ENCODE results near the gene USP53. TPM values are rescaled to one million over a fixed set of nuclear protein-coding genes. Genes with fewer than 3 reads are reported as not detected.
"Not testable (repeated sequence)": the region's sequence is repeated elsewhere in the genome, so short reads cannot be mapped to it uniquely, and the experiment has no call there.

Gene USP53
- total RNA-seq: 10 to 100 TPM; 13.3 to 15.1 TPM

DNA sequence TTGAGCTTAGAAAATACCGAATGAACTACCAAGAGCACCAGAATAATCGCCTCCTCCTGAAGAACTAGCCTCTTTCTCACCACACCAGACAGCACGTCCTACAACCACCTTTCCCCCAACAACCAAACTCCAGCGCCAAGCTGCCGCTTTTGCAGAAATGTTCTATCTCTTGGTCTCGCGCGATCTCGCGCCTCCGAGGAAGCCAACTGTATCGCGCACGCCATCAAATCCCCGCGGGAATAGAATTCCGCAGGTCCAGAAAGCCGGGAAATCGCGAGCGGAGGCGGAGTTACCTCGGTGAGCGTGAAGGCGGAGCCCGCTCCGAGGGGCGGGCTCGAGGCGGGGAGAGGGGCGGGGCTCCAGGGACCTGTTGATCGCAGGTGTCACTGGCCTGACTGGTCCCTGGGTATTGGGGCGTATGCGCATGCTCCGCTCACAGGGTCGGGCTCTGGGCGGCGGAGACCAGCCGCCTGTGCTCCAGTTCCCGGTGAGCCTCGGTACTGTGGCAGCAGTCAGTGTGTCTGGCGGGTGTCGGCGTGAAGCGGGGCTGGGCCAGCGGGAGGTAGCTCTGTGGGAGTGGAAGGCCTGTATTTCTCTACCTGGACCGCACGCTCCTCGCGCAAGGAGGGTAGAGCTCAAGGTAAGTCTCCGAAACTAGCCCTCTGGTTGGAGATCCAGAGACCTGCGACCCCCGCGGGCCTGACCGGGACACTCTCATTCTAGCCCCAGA is at the start of gene USP53:
TSS of gene USP53 (plus strand) at position 480 of the 730 bp plus-strand sequence. CDS start 27,047 bp downstream, outside the sequence.
- peak; percentile 96 for ATAC-seq (ENCODE audit: low read depth)
- peaks cover 3% of the 10 kb centered on the region for H3K27me3 Mint-ChIP-seq
- H3K36me3 Mint-ChIP-seq: peaks cover 2% of the 10 kb centered on the region
- POLR2A ChIA-PET: interaction anchor here (0.7 to 3.0 kb wide), 6 partner anchors 18 to 242 kb away, joined by 3 to 39 read pairs (median 4); a partner anchor contains a TSS
- H3K4me3 Mint-ChIP-seq: peak within 1 kb of the TSS; percentile 89
- H3K27ac Mint-ChIP-seq: peak within 1 kb of the TSS; percentile 95
- H3K9me3 Mint-ChIP-seq: no peaks in the 10 kb centered on the region
- peaks cover 25% of the 10 kb centered on the region for H3K4me1 Mint-ChIP-seq
- peak; percentile 95 for DNase-seq

DNA sequence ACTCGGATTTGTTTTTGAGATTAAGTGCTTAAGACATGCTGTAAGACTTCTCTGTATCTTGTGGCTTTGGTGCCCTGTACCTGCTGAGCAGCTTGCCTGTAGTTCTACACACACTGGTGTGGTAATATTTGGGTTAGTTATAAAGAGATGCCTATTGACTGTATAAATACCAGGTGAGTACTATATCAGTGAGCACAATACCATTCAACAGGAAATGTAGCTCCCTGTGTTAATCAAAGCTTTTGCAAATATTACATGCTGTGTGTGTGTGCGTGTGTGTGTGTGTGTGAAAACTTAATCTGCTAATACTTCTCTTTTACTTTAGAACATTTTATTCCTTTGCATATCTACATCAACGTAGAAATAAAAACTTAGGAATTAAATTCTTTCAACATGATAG is 46.7 kb upstream of the USP53 start:
- no peaks in the 10 kb centered on the region for H3K9me3 Mint-ChIP-seq
- no peaks in the 10 kb centered on the region for H3K27me3 Mint-ChIP-seq
- H3K36me3 Mint-ChIP-seq: no peaks in the 10 kb centered on the region
- H3K4me3 Mint-ChIP-seq: no peak overlapping the region
- no peak for ATAC-seq (ENCODE audit: low read depth)
- POLR2A ChIA-PET: no interaction called here
- H3K4me1 Mint-ChIP-seq: no peaks in the 10 kb centered on the region
- H3K27ac Mint-ChIP-seq: no peak overlapping the region
- no peak for DNase-seq

DNA sequence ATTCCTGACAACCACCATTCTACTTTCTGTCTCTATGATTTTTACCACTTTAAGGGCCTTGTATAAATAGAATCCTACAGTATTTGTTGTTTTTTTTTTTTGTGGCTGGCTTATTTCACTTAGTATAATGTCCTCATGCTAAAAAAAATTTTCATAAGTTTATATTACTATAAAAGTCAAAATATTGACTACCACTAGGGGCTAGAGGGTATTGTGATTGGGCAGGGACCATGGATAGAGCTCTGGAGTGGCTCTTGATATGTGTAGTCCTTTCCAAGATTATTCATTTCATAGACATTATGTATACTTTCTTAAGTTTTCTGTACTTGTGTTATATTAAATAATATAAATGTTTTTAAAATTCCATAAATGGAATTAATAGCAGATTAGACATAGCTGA is 42.3 kb upstream of the USP53 start:
- DNase-seq: no peak
- Mint-ChIP-seq H3K36me3 (no peaks in the 10 kb centered on the region), H3K4me3 (no peak overlapping the region), H3K27ac (no peak overlapping the region), H3K27me3 (no peaks in the 10 kb centered on the region), H3K9me3 (no peaks in the 10 kb centered on the region), H3K4me1 (no peaks in the 10 kb centered on the region)
- POLR2A ChIA-PET: no interaction called here
- ATAC-seq (ENCODE audit: low read depth): no peak

DNA sequence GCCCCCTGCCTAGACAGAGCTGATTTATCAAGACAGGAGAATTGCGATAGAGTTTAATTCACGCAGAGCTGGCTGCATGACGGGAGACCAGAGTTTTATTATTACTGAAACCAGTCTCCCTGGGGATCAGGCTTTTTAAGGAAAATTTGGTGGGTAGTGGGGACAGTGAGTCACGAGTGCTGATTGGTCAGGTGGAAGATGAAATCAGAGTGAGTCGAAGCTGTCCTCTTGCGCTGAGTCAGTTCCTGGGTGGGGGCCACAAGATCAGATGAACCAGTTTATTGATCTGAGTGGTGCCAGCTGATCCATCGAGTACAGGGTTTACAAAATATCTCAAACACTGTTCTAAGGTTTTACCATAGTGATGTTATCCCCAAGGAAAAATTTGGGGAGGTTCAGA is 40.3 kb upstream of the USP53 start:
- no peak for DNase-seq
- Mint-ChIP-seq H3K4me3 (no peak overlapping the region), H3K36me3 (no peaks in the 10 kb centered on the region), H3K27ac (no peak overlapping the region), H3K9me3 (no peaks in the 10 kb centered on the region), H3K27me3 (no peaks in the 10 kb centered on the region), H3K4me1 (no peaks in the 10 kb centered on the region)
- POLR2A ChIA-PET: no interaction called here
- no peak for ATAC-seq (ENCODE audit: low read depth)

DNA sequence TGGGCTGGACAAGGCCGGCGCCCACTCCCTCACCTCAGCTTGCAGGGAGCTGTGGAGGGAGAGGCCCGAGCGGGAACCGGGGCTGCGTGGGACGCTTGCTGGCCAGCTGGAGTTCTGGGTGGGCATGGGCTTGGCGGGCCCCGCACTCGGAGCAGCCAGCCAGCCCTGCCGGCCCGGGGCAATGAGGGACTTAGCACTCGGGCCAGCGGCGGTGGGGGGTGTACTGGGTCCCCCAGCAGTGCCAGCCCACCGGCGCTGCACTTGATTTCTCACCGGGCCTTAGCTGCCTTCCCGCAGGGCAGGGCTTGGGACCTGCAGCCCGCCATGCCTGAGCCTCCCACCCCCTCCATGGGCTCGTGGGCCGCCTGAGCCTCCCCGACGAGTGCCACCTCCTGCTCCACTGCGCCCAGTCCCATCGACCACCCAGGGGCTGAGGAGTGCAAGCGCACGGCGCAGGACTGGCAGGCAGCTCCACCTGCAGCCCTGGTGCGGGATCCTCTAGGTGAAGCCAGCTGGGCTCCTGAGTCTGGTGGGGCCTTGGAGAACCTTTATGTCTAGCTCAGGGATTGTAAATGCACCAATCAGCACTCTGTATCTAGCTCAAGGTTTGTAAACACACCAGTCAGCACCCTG is 38.7 kb upstream of the USP53 start:
- ATAC-seq (ENCODE audit: low read depth); H3K4me3 Mint-ChIP-seq; DNase-seq; H3K27me3 Mint-ChIP-seq; POLR2A ChIA-PET; H3K9me3 Mint-ChIP-seq; H3K36me3 Mint-ChIP-seq; H3K4me1 Mint-ChIP-seq; H3K27ac Mint-ChIP-seq: not testable (repeated sequence)

DNA sequence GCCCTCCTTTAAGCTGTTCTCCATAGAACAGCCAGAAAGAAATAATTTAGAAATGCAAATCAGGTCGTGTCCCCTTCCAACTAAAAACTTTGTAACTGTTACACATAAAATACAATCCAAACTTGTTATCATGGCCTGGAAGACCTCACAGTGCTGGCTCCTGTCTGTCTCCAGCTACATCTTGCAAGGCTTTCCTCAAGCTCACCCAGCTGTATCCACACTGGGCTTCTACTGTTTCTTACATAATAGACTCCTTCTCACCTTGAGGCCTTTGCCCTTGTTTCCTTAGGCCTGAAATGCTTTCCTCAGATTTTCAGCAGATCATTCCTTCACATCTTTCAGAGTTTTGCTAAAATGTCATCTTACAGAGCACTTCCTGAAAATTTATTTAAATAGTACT is 33.5 kb upstream of the USP53 start:
- H3K4me3 Mint-ChIP-seq: no peak overlapping the region
- H3K9me3 Mint-ChIP-seq: no peaks in the 10 kb centered on the region
- H3K27me3 Mint-ChIP-seq: no peaks in the 10 kb centered on the region
- H3K27ac Mint-ChIP-seq: no peak overlapping the region
- H3K36me3 Mint-ChIP-seq: no peaks in the 10 kb centered on the region
- H3K4me1 Mint-ChIP-seq: no peaks in the 10 kb centered on the region
- POLR2A ChIA-PET: no interaction called here
- DNase-seq: no peak
- no peak for ATAC-seq (ENCODE audit: low read depth)

DNA sequence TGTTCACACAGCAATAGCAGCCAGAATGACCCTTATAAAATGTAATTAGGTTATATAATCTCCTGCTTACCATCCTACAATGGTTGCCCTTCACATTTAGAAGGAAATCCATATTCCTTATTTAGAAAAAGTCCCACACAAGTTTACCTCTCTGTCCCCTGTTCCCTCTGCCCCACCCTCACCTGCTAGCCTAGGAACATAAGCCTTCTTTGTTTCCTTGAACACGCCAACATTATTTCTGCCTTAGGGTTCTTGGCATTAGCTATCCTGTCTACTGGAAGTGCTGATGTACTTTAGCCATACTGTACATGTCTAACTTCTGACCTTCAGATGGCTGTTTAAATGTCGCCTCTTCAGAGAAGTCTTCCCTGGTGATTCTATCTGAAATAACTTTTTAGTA is 28.4 kb upstream of the USP53 start:
- DNase-seq: no peak
- H3K27me3 Mint-ChIP-seq: no peaks in the 10 kb centered on the region
- H3K4me1 Mint-ChIP-seq: no peaks in the 10 kb centered on the region
- H3K9me3 Mint-ChIP-seq: no peaks in the 10 kb centered on the region
- H3K27ac Mint-ChIP-seq: no peak overlapping the region
- no peak overlapping the region for H3K4me3 Mint-ChIP-seq
- H3K36me3 Mint-ChIP-seq: no peaks in the 10 kb centered on the region
- POLR2A ChIA-PET: no interaction called here
- no peak for ATAC-seq (ENCODE audit: low read depth)

DNA sequence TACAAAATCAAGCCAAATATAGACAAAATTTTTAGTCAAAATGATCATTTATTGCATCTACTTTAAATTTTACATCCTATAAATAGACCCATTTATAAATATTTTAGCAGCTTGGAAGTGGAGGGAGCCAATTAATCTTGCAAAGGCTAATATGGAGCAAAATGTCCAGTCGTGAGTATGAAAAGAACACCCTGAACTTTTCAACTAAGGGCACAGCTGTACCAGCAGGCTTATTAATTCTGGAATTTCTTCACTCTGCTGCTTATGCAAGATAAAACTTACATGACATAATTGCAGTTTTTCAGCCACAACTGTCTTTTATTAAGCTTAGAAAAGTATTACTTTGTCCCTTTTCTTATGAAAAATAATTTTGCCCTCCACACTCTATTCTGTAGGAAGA is 22.9 kb upstream of the USP53 start:
- POLR2A ChIA-PET: no interaction called here
- DNase-seq (no peak), ATAC-seq (ENCODE audit: low read depth) (no peak)
- Mint-ChIP-seq H3K27ac (no peak overlapping the region), H3K36me3 (no peaks in the 10 kb centered on the region), H3K27me3 (peaks cover 3% of the 10 kb centered on the region), H3K4me1 (peaks cover 3% of the 10 kb centered on the region), H3K4me3 (no peak overlapping the region), H3K9me3 (no peaks in the 10 kb centered on the region)

DNA sequence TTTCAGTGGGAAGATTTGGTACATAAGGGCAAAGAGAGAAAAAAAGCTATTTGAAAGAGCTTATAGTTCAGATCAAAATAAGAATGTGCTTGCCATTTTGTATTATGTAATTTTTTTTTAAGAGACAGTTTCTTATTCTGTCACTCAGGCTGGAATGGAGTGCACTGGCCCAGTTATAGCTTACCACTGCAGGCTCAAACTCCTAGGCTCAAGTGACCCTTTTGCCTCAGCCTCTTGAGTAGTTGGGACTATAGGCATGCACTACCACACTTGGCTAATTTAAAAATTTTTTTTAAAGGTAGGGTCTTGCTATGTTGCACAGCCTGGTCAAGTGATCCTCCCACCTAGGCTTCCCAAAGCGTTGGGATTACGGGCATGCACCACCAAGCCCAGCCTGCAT is 22.2 kb upstream of the USP53 start:
- Mint-ChIP-seq H3K27me3 (peaks cover 3% of the 10 kb centered on the region), H3K4me1 (peaks cover 3% of the 10 kb centered on the region), H3K27ac (no peak overlapping the region), H3K9me3 (no peaks in the 10 kb centered on the region), H3K4me3 (no peak overlapping the region), H3K36me3 (no peaks in the 10 kb centered on the region)
- ATAC-seq (ENCODE audit: low read depth) (no peak), DNase-seq (no peak)
- POLR2A ChIA-PET: no interaction called here

DNA sequence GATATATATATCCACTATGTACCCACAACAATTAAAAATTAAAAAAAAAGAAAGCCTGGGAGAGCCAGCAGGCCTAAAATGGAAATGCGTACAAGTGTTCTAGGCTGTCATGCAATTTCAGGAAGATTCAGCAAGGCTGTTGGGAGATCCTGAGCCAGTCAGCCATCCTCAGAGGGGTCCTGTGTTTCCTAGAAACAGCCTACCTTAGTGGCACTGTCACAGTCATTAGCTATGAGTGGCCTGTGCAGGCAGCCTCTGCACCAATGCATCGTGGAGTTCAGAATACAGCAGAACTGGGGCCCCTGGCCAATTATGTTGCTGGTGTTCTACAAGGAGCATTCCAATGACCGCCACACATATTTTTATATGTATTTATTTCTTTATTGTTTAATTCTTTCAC is 21.0 kb upstream of the USP53 start:
- H3K4me1 Mint-ChIP-seq: peaks cover 3% of the 10 kb centered on the region
- H3K27me3 Mint-ChIP-seq: peaks cover 3% of the 10 kb centered on the region
- DNase-seq (no peak), ATAC-seq (ENCODE audit: low read depth) (no peak)
- no peaks in the 10 kb centered on the region for H3K9me3 Mint-ChIP-seq
- H3K4me3 Mint-ChIP-seq: no peak overlapping the region
- H3K27ac Mint-ChIP-seq: no peak overlapping the region
- no peaks in the 10 kb centered on the region for H3K36me3 Mint-ChIP-seq
- POLR2A ChIA-PET: no interaction called here

DNA sequence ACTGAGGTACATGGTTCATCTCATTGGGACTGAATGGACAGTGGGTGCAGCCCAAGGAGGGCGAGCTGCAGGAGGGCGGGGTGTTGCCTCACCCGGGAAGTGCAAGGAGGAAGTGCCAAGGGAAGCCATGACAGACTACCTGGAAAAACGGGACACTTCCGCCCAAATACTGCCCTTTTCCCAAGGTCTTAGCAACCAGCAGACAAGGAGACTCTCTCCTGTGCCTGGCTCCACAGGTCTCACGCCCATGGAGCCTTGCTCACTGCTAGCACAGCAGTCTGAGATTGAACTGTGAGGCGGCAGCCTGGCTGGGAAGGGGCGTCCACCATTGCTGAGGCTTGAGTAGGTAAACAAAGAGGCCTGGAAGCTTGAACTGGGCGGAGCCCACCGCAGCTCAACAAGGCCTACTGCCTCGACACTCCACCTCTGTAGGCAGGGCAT is 14.7 kb upstream of the USP53 start:
- POLR2A ChIA-PET: no interaction called here
- ATAC-seq (ENCODE audit: low read depth) (no peak), DNase-seq (no peak)
- Mint-ChIP-seq H3K4me1 (no peaks in the 10 kb centered on the region), H3K27me3 (no peaks in the 10 kb centered on the region), H3K4me3 (no peak overlapping the region), H3K9me3 (peaks cover 10% of the 10 kb centered on the region), H3K36me3 (no peaks in the 10 kb centered on the region), H3K27ac (no peak overlapping the region)

DNA sequence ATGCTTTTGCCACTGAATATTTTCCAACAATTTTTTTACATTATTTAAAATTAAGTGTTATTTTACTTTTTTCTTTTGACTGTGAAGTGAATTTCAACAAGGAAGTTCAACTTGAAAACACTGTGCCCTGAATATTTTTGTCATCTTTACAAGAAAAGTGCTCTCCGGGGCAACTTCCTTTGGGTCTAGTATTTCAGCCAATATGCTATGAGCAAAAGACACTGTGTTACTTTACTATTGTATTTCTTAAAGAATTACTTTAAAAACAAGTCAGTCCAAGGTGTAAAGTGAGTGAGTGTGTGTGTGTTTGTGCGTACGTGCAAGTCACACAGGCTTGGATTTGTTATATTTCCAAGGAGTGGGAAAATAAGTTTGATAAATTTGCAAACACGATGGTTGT is 7.6 kb upstream of the USP53 start:
- Mint-ChIP-seq H3K27me3 (peaks cover 3% of the 10 kb centered on the region), H3K27ac (no peak overlapping the region)
- no peak for DNase-seq

DNA sequence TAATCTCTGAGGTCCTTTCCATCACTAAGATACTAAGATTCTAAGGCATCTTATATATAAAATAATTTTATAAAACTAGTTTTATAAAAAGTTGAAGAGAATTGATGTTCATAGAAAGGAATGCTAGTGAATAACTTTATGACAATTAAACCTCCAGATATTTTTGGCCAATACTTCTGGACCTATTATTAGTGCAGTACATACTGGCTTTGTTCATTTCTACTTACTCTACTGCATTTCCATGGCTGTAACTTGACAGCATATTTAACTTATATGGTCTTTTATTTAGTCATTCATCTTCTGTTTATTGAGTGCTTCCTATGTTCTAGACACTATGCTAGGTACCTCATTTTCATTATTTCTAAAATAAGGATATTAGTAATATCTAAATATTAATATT is 6.8 kb upstream of the USP53 start:
- H3K4me1 Mint-ChIP-seq: peaks cover 8% of the 10 kb centered on the region
- H3K27me3 Mint-ChIP-seq: peaks cover 3% of the 10 kb centered on the region
- POLR2A ChIA-PET: no interaction called here
- no peak overlapping the region for H3K27ac Mint-ChIP-seq
- H3K9me3 Mint-ChIP-seq: peaks cover 4% of the 10 kb centered on the region
- H3K4me3 Mint-ChIP-seq: no peak overlapping the region
- no peak for DNase-seq
- H3K36me3 Mint-ChIP-seq: no peaks in the 10 kb centered on the region
- ATAC-seq (ENCODE audit: low read depth): no peak

More for the DNA sequence above, 7.6 kb upstream of the USP53 start:
- POLR2A ChIA-PET: no interaction called here
- Mint-ChIP-seq H3K4me1 (peaks cover 5% of the 10 kb centered on the region), H3K36me3 (no peaks in the 10 kb centered on the region), H3K4me3 (no peak overlapping the region), H3K9me3 (peaks cover 10% of the 10 kb centered on the region)
- no peak for ATAC-seq (ENCODE audit: low read depth)

DNA sequence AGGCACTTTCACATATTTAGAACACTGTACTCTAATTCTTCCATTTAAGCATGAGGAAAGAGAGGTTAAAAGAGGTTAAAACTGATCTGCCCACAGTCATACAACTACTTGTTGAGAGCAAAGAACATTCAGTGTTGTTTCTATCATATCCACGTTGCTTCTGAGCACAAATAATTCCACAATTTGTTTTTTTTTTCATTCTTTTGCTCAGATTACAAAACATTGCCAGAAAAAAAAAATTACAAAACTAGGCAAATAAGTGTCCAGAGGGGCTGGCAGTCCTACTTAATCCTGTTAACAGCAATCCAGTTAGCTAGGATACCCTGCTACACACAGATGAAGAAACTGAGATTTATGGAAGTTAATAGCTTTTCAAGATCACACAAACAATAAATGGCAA is 6.3 kb upstream of the USP53 start:
- H3K4me1 Mint-ChIP-seq: peaks cover 13% of the 10 kb centered on the region
- POLR2A ChIA-PET: no interaction called here
- H3K4me3 Mint-ChIP-seq: no peak overlapping the region
- no peaks in the 10 kb centered on the region for H3K36me3 Mint-ChIP-seq
- DNase-seq (no peak), ATAC-seq (ENCODE audit: low read depth) (no peak)
- peaks cover 4% of the 10 kb centered on the region for H3K9me3 Mint-ChIP-seq
- H3K27ac Mint-ChIP-seq: no peak overlapping the region
- H3K27me3 Mint-ChIP-seq: peaks cover 3% of the 10 kb centered on the region
